Endothelial cell of umbilical vein (primary cell): Measurements from ENCODE around the gene GNAS. TPM values are rescaled to one million over a fixed set of nuclear protein-coding genes. Genes with fewer than 3 reads are reported as not detected.
"Not testable (repeated sequence)": the region's sequence is repeated elsewhere in the genome, so short reads cannot be mapped to it uniquely, and the experiment has no call there.

Source experiments
- BruUV-seq: library from RNA; stranded (reverse); fragments of 400-500 nt; replicated peaks from 2 replicates; lab custom pipeline; 2021; lab: Mats Ljungman, UMichigan
- CTCF ChIA-PET: fragments of 300-600, 350-600 bp; sonication (Branson Sonifier 250); formaldehyde crosslinking; loops from one replicate; lab custom pipeline; 2021; ENCODE audit warnings: antibody characterized with exemption, inconsistent platforms; lab: Charles Lee
- POLR2A ChIA-PET: fragments of 300-600, 350-600 bp; sonication (Branson Sonifier 250); formaldehyde crosslinking; loops from one replicate; lab custom pipeline; 2021; ENCODE audit warnings: antibody characterized with exemption, inconsistent platforms; lab: Charles Lee
- DNase-seq: peaks from one replicate; pipeline ENCODE4 v3.0.0-alpha.2; 2011; ENCODE audit warnings: low read depth, low spot score
- FAIRE-seq: peaks from 2 replicates; lab custom pipeline; 2011; peaks lifted over from hg19 to GRCh38; lab: Jason Lieb, UNC
- H2AFZ ChIP-seq: 2 replicates; pipeline ENCODE4 v1.6.0; 2012; ENCODE audit warnings: low read depth, low read length, control low read depth, inconsistent platforms
- H3K27ac ChIP-seq: 2 replicates; pipeline ENCODE4 v1.5.1; 2011; ENCODE audit warnings: low read depth, mild to moderate bottlenecking, control low read depth, low read length, moderate library complexity; ENCODE audit not compliant: insufficient read depth
- H3K27me3 ChIP-seq, 2 experiments: 2 replicates each; pipeline versions ENCODE4 v1.6.0 to v1.6.1; 2011; ENCODE audit warnings: low read length in 2 of 2, mixed read lengths in 1 of 2; ENCODE audit not compliant: control insufficient read depth in 2 of 2, insufficient read depth in 2 of 2
- H3K36me3 ChIP-seq, 2 experiments: 2 replicates in 1 of 2; 3 replicates in 1 of 2; pipeline ENCODE4 v1.5.1; 2011; ENCODE audit warnings: low read length in 2 of 2, mild to moderate bottlenecking in 1 of 2, moderate library complexity in 1 of 2; ENCODE audit not compliant: control insufficient read depth in 2 of 2, insufficient read depth in 2 of 2; ENCODE audit errors: extremely low read depth in 1 of 2
- H3K4me1 ChIP-seq: 3 replicates; pipeline ENCODE4 v1.5.1; 2011; ENCODE audit warnings: mild to moderate bottlenecking, low read length; ENCODE audit not compliant: control insufficient read depth, insufficient read depth; ENCODE audit errors: extremely low read depth
- H3K4me2 ChIP-seq: 2 replicates; pipeline ENCODE4 v1.6.1; 2011; ENCODE audit warnings: low read length, control low read depth, mixed read lengths; ENCODE audit not compliant: insufficient read depth
- H3K4me3 ChIP-seq, 3 experiments: fragments of 200-600 bp in 1 of 3; sonication (generic), shearing (Covaris generic) in 1 of 3; replicated peaks in 1 of 3; 2 replicates each; pipeline ENCODE4 v1.5.1; 2011 to 2016; ENCODE audit warnings: control low read depth in 3 of 3, low read length in 3 of 3, mild to moderate bottlenecking in 2 of 3, inconsistent platforms in 1 of 3, low read depth in 1 of 3, moderate library complexity in 1 of 3; ENCODE audit not compliant: insufficient read depth in 1 of 3
- H3K79me2 ChIP-seq: 2 replicates; pipeline ENCODE4 v1.6.0; 2012; ENCODE audit warnings: low read length, inconsistent platforms; ENCODE audit not compliant: control insufficient read depth, insufficient read depth
- H3K9ac ChIP-seq: replicated peaks from 2 replicates; pipeline ENCODE3; 2011; ENCODE audit warnings: low read length, control low read depth; ENCODE audit not compliant: insufficient read depth; ENCODE audit errors: extremely low read depth
- H3K9me1 ChIP-seq: replicated peaks from 3 replicates; pipeline ENCODE4 v1.6.0; 2011; ENCODE audit warnings: mild to moderate bottlenecking, low read length; ENCODE audit not compliant: control insufficient read depth, insufficient read depth; ENCODE audit errors: extremely low read depth
- H3K9me3 ChIP-seq: replicated peaks from 2 replicates; pipeline ENCODE4 v1.5.1; 2012; ENCODE audit warnings: low read length, inconsistent platforms; ENCODE audit not compliant: control insufficient read depth, insufficient read depth
- H4K20me1 ChIP-seq: replicated peaks from 2 replicates; pipeline ENCODE3; 2011; ENCODE audit warnings: mild to moderate bottlenecking, low read length; ENCODE audit not compliant: control insufficient read depth, insufficient read depth; ENCODE audit errors: extremely low read depth
- EZH2 ChIP-seq: IDR thresholded peaks from 2 replicates; pipeline ENCODE4 v1.6.1; 2012; ENCODE audit warnings: borderline replicate concordance, low read depth, mild to moderate bottlenecking, moderate library complexity, low read length, inconsistent platforms; ENCODE audit not compliant: severe bottlenecking
- FOS ChIP-seq: IDR thresholded peaks from 2 replicates; pipeline ENCODE4 v1.6.1; 2011; ENCODE audit warnings: mild to moderate bottlenecking, low read length, moderate library complexity, borderline replicate concordance; ENCODE audit not compliant: insufficient read depth
- GATA2 ChIP-seq: IDR thresholded peaks from 2 replicates; pipeline ENCODE4 v1.7.0; 2011; ENCODE audit warnings: low read depth, mild to moderate bottlenecking, moderate library complexity, mixed read lengths, low read length; ENCODE audit not compliant: insufficient read length, insufficient read depth
- JUN ChIP-seq: IDR thresholded peaks from 2 replicates; pipeline ENCODE4 v1.6.1; 2011; ENCODE audit warnings: borderline replicate concordance, low read depth; ENCODE audit not compliant: insufficient read length, insufficient read depth
- MYC ChIP-seq: IDR thresholded peaks from one replicate; pipeline ENCODE4 v1.6.1; 2011; ENCODE audit warnings: mild to moderate bottlenecking, low read depth, low read length
- POLR2A ChIP-seq: IDR thresholded peaks from 2 replicates; pipeline ENCODE4 v1.6.1; 2012; ENCODE audit warnings: low read depth, mild to moderate bottlenecking, control low read depth, low read length
- POLR2AphosphoS5 ChIP-seq: IDR thresholded peaks from 2 replicates; pipeline ENCODE4 v1.6.1; 2012; ENCODE audit warnings: low read depth, mild to moderate bottlenecking, control low read depth, low read length, moderate library complexity; ENCODE audit not compliant: insufficient read depth
- dilution Hi-C: fragments of 300-500 bp; cut with MboI; formaldehyde crosslinking; loops from one replicate; pipeline ENCODE4 v1.15.0; 2019; ENCODE audit warnings: low sequenced_read_pairs; ENCODE audit not compliant: extremely low pct_ligation_motif_present
- intact Hi-C: fragments of 100-400 bp; cut with micrococcal nuclease; formaldehyde crosslinking; loops from one replicate; pipeline ENCODE4 v1.10.0; 2022
- polyA plus RNA-seq, 4 experiments: library from polyadenylated mRNA; depleted of rRNA in 3 of 4; stranded (reverse) in 3 of 4; unstranded in 1 of 4; fragments of >200 nt; gene quantifications; 2 replicates each; pipeline versions ENCODE4 v1.2.1 to v1.2.3, GENCODE V29; 2011 to 2012; ENCODE audit warnings: missing spikeins in 1 of 4
- total RNA-seq: library from RNA; stranded (reverse); gene quantifications from 2 replicates; pipeline ENCODE4 v1.2.3, GENCODE V29; 2021
- TF ChIP-seq, protein P1 (sequence below), 2 donors: IDR thresholded peaks; 1 replicate in 1 of 2; 2 replicates in 1 of 2; pipeline ENCODE4 v1.5.1; 2011; ENCODE audit warnings: low read length in 2 of 2, mild to moderate bottlenecking in 2 of 2, moderate library complexity in 2 of 2, control low read depth in 1 of 2, inconsistent platforms in 1 of 2, low read depth in 1 of 2; ENCODE audit not compliant: insufficient read depth in 1 of 2; ENCODE audit errors: extremely low read depth in 1 of 2
- TF ChIP-seq, protein P2 (sequence below): IDR thresholded peaks from 2 replicates; pipeline ENCODE4 v1.6.1; 2011; ENCODE audit not compliant: insufficient read depth, insufficient read length

GNAS gene
- total and polyA plus RNA-seq, 2 donors (not counting 3 experiments of a cell fraction or from before 2014, with no cell fraction given), result 1,141 to 1,882 TPM

GRCh38 chr20:58947797-58948388 lies 95.4 kb downstream of the GNAS start:
- H3K9me3 ChIP-seq, POLR2A ChIA-PET, H3K4me2 ChIP-seq, dilution Hi-C loops, intact Hi-C loops, H3K9ac ChIP-seq, DNase-seq, BruUV-seq, H3K4me1 ChIP-seq, H2AFZ ChIP-seq, H3K4me3 ChIP-seq, H3K36me3 ChIP-seq, H3K9me1 ChIP-seq, H4K20me1 ChIP-seq, H3K27ac ChIP-seq, FAIRE-seq, CTCF ChIA-PET, H3K79me2 ChIP-seq, H3K27me3 ChIP-seq: not testable (repeated sequence)

DNA sequence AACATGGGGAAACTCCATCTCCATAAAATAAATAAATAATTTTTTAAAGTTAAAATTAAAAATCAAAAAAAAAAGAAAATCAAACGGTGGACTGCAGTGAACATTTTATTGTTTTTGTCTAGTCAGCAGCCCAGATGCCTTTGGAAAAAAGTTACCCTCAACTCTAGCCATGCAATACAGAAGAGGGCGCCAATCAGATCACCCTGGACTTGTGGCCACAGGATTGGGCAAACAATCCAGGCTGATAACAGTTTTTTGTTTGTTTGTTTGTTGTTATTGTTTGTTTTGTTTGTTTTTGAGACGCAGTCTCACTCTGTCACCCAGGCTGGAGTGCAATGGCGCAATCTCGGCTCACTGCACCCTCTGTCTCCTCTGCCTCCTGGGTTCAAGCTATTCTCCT lies 98.1 kb downstream of the GNAS start:
- H3K9ac ChIP-seq, result no peak overlapping the region
- no peaks in the 10 kb centered on the region for H3K27me3 ChIP-seq
- intact Hi-C loops, result no loop called here
- FAIRE-seq (no peak), DNase-seq (no peak)
- H2AFZ ChIP-seq, result no peak overlapping the region
- H3K79me2 ChIP-seq, result no peaks in the 10 kb centered on the region
- no peaks in the 10 kb centered on the region for H3K36me3 ChIP-seq
- TF ChIP-seq POLR2A, result no peak
- TF ChIP-seq EZH2, result no peak
- TF ChIP-seq POLR2AphosphoS5, result no peak
- no peak for TF ChIP-seq MYC
- TF ChIP-seq JUN, result no peak
- no peak for TF ChIP-seq GATA2
- TF ChIP-seq, protein P1, sequence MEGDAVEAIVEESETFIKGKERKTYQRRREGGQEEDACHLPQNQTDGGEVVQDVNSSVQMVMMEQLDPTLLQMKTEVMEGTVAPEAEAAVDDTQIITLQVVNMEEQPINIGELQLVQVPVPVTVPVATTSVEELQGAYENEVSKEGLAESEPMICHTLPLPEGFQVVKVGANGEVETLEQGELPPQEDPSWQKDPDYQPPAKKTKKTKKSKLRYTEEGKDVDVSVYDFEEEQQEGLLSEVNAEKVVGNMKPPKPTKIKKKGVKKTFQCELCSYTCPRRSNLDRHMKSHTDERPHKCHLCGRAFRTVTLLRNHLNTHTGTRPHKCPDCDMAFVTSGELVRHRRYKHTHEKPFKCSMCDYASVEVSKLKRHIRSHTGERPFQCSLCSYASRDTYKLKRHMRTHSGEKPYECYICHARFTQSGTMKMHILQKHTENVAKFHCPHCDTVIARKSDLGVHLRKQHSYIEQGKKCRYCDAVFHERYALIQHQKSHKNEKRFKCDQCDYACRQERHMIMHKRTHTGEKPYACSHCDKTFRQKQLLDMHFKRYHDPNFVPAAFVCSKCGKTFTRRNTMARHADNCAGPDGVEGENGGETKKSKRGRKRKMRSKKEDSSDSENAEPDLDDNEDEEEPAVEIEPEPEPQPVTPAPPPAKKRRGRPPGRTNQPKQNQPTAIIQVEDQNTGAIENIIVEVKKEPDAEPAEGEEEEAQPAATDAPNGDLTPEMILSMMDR (IDR thresholded peaks at IDR 0.05; ENCODE audit: extremely low read depth in 1 of 2, insufficient read depth in 1 of 2, low read depth in 1 of 2, low read length in 2 of 2), result no peak
- TF ChIP-seq, protein P2, sequence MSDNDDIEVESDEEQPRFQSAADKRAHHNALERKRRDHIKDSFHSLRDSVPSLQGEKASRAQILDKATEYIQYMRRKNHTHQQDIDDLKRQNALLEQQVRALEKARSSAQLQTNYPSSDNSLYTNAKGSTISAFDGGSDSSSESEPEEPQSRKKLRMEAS, result no peak
- no peak for TF ChIP-seq FOS
- H3K4me3 ChIP-seq, result no peak overlapping the region
- POLR2A ChIA-PET, result no interaction called here
- dilution Hi-C loops, result no loop called here
- no peak overlapping the region for H3K27ac ChIP-seq
- no peaks in the 10 kb centered on the region for H3K9me3 ChIP-seq
- no peak overlapping the region for H3K4me2 ChIP-seq
- CTCF ChIA-PET, result interaction anchor here (0.8 to 1.2 kb wide), 2 partner anchors 52 to 91 kb away, joined by 3 read pairs; no protein-coding TSS in a partner anchor
- H3K4me1 ChIP-seq, result no peaks in the 10 kb centered on the region
- no peaks in the 10 kb centered on the region for H4K20me1 ChIP-seq
- BruUV-seq, result no TSS peak
- no peaks in the 10 kb centered on the region for H3K9me1 ChIP-seq
